Brain microvascular endothelial cell (primary cell): ENCODE measurements around the gene DHX9.

Experiments
- DNase-seq: peaks from one replicate; pipeline ENCODE4 v3.0.0-alpha.2; 2020
- H3K27ac ChIP-seq: fragments of 250-450 bp; sonication (Bioruptor Pico); 2 replicates; pipeline ENCODE4 v1.5.1; 2020; ENCODE audit warnings: mild to moderate bottlenecking, moderate library complexity
- H3K27me3 ChIP-seq: fragments of 250-450 bp; sonication (Bioruptor Pico); replicated peaks from 2 replicates; pipeline ENCODE4 v1.5.1; 2020; ENCODE audit warnings: mild to moderate bottlenecking
- H3K36me3 ChIP-seq: fragments of 250-450 bp; sonication (Bioruptor Pico); replicated peaks from 2 replicates; pipeline ENCODE4 v1.5.1; 2020; ENCODE audit warnings: mild to moderate bottlenecking
- H3K4me3 ChIP-seq: 2 replicates; pipeline ENCODE4 v1.5.1; 2011; ENCODE audit warnings: low read depth, mild to moderate bottlenecking, control low read depth, low read length, moderate library complexity
- in situ Hi-C: cut with HindIII; loops from 2 replicates; pipeline ENCODE4 v1.10.0; 2017; ENCODE audit warnings: low sequenced_read_pairs, low pct_ligation_motif_present
- TF ChIP-seq, protein P1 (sequence below): IDR thresholded peaks from 2 replicates; pipeline ENCODE4 v1.5.1; 2011; ENCODE audit warnings: low read depth, mild to moderate bottlenecking, moderate library complexity, low read length, control low read depth, inconsistent platforms; ENCODE audit errors: missing control alignments

DHX9 gene

DNA sequence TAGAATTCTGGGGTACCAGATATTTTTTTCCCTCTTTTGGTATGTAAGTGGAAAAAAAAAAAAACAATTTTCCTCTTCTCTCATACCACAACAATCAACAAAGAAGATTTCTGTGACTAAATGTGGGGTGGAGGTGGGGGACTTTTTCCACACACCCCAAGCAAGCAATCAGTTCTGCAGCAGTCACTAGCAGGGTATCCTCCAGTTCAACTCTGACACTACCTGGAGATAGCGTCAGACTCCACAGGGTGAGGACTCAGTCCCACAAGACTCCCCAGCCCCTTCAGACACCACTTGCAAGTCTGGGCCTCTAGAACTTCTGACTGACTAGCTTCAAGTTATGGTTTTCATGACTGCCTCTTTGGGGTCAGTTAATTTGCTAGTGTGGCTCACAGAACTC is 6.2 kb downstream of the DHX9 start:
- no peak overlapping the region for H3K4me3 ChIP-seq
- no peak for DNase-seq
- in situ Hi-C loops: no loop called here
- no peaks in the 10 kb centered on the region for H3K27me3 ChIP-seq
- TF ChIP-seq, protein P1, sequence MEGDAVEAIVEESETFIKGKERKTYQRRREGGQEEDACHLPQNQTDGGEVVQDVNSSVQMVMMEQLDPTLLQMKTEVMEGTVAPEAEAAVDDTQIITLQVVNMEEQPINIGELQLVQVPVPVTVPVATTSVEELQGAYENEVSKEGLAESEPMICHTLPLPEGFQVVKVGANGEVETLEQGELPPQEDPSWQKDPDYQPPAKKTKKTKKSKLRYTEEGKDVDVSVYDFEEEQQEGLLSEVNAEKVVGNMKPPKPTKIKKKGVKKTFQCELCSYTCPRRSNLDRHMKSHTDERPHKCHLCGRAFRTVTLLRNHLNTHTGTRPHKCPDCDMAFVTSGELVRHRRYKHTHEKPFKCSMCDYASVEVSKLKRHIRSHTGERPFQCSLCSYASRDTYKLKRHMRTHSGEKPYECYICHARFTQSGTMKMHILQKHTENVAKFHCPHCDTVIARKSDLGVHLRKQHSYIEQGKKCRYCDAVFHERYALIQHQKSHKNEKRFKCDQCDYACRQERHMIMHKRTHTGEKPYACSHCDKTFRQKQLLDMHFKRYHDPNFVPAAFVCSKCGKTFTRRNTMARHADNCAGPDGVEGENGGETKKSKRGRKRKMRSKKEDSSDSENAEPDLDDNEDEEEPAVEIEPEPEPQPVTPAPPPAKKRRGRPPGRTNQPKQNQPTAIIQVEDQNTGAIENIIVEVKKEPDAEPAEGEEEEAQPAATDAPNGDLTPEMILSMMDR: no peak
- no peak overlapping the region for H3K27ac ChIP-seq
- H3K36me3 ChIP-seq: peaks cover 50% of the 10 kb centered on the region

DNA sequence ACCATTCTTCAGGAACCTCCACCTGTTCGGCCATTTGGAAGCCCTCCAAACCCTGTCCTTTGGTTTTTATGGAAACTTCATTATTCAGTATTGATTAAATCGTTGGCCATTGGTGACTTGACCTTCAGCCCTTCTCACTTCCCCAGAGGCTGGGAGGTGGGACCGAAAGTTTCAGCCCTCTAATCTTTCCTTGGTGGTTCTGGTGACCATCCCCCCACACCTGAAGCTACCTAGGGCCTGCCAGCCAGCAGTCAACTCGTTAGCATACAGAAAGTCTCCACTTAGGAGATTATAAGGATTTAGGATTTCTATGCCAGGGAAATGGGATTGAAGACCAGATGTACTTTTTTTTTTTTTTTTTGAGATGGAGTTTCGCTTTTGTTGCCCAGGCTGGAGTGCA is 6.7 kb downstream of the DHX9 start:
- Histone ChIP-seq H3K4me3 (no peak overlapping the region), H3K27me3 (no peaks in the 10 kb centered on the region), H3K36me3 (peaks cover 56% of the 10 kb centered on the region), H3K27ac (no peak overlapping the region)
- in situ Hi-C loops: no loop called here
- TF ChIP-seq, protein P1: no peak
- DNase-seq: no peak

DNA sequence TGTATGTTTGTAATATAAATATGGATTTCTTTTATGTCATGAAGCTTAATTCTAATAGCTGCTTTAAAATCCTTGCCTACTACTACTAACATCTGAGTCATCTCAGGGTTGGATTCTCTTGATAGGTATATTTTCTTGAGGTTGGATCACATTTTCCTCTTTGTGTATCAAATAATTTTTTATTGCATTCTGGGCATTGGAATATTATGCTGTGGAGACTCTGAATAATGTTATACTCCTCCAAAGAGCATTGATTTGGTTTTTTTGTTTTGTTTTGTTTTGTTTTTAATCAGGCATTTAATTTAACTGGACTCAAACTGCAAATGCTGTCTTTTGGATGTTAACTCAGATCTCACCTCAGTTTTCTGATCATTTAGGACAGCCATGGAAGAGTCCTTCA is 8.0 kb downstream of the DHX9 start:
- in situ Hi-C loops: no loop called here
- H3K36me3 ChIP-seq: peaks cover 64% of the 10 kb centered on the region
- TF ChIP-seq, protein P1: no peak
- H3K27ac ChIP-seq: no peak overlapping the region
- no peaks in the 10 kb centered on the region for H3K27me3 ChIP-seq
- DNase-seq: no peak
- H3K4me3 ChIP-seq: no peak overlapping the region

DNA sequence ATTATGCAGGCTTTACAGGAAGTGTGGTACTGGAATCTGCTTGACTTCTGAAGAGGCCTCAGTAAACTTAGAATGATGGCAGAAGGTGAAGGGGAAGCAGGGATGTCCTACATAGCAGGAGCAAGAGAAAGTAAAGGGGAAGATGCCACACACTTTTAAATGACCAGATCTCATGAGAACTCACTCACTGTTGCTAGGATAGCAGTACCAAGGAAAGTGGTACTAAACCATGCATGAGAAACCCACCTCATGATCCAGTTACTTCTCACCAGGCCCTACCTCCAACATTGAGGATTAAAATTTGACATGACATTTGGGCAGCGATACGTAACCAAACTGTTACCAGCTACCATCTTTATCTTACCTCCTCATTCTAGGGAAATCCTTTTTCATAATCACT is 9.6 kb downstream of the DHX9 start:
- Histone ChIP-seq H3K4me3 (no peak overlapping the region), H3K27me3 (no peaks in the 10 kb centered on the region), H3K36me3 (peaks cover 73% of the 10 kb centered on the region), H3K27ac (no peak overlapping the region)
- DNase-seq: no peak
- TF ChIP-seq, protein P1: no peak
- in situ Hi-C loops: no loop called here

DNA sequence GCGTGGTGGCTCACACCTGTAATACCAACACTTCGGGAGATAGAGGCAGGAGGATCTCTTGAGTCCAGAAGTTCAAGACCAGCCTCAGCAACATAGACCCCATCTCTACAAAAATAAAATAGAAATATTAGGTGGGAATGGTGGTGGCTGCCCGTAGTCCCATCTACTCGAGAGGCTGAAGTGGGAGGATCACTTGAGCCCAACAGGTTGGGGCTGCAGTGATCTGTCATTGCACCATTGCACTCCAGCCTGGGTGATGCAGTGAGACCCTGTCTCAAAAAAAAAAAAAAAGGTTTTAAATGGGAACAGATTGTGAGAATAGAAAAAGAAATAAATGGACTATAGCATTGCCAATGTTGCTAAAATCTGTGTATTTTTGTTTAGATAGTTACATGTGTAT is 11.2 kb downstream of the DHX9 start:
- no peak for DNase-seq
- Histone ChIP-seq H3K27ac (no peak overlapping the region), H3K36me3 (peaks cover 74% of the 10 kb centered on the region), H3K27me3 (no peaks in the 10 kb centered on the region), H3K4me3 (no peak overlapping the region)
- TF ChIP-seq, protein P1: no peak
- in situ Hi-C loops: no loop called here

DNA sequence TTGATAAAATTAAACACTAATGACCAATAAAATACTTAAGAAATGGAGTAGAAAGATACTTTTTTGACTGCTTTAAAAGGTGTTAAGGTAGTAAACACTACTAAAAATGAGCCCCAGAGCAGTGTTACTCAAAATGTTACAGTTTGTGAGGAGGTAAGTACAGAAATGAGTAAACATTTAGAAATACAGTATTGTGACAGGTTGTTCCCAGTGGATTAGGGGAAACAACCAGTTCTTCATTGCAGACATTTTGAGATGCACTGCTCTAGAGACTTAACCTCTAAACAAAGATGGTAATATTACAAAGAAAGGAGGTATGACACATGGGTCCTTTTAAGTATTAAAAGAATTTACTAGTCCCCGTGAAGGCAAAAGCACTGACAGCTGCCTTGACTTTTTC is 12.7 kb downstream of the DHX9 start:
- no peak overlapping the region for H3K27ac ChIP-seq
- no peak overlapping the region for H3K4me3 ChIP-seq
- in situ Hi-C loops: no loop called here
- no peak for DNase-seq
- no peaks in the 10 kb centered on the region for H3K27me3 ChIP-seq
- TF ChIP-seq, protein P1: no peak
- peaks cover 77% of the 10 kb centered on the region for H3K36me3 ChIP-seq
